OCI-LY3 (cell line): ENCODE measurements around the gene GCNT4.

Experiments used
- H2AFZ ChIP-seq: fragments of 200-600, 300-600 bp; shearing (Covaris generic); 2 replicates; pipeline ENCODE4 v1.6.0; 2014; ENCODE audit warnings: antibody characterized with exemption, low read depth, low read length
- H3K27ac ChIP-seq: fragments of 200-600, 300-600 bp; sonication (generic); 2 replicates; pipeline ENCODE4 v1.5.1; 2014; ENCODE audit warnings: mild to moderate bottlenecking, low read length, moderate library complexity, mixed read lengths
- H3K27me3 ChIP-seq: fragments of 200-600, 300-600 bp; sonication (generic); 2 replicates; pipeline ENCODE4 v1.6.1; 2014; ENCODE audit warnings: low read depth, low read length, mixed read lengths
- H3K36me3 ChIP-seq: fragments of 200-600, 300-600 bp; sonication (generic); replicated peaks from 2 replicates; pipeline ENCODE3; 2014; ENCODE audit warnings: low read depth, low read length, mixed read lengths
- H3K4me1 ChIP-seq: fragments of 300-600, 200-600 bp; sonication (generic); 2 replicates; pipeline ENCODE4 v1.6.1; 2014; ENCODE audit warnings: low read length, mixed read lengths
- H3K4me2 ChIP-seq: fragments of 200-600, 300-600 bp; sonication (generic); 2 replicates; pipeline ENCODE4 v1.6.1; 2014; ENCODE audit warnings: low read length, mixed read lengths
- H3K4me3 ChIP-seq: fragments of 300-600, 200-600 bp; sonication (generic); 2 replicates; pipeline ENCODE4 v1.5.1; 2014; ENCODE audit warnings: antibody characterized with exemption, mild to moderate bottlenecking, low read length, moderate library complexity
- H3K79me2 ChIP-seq: fragments of 300-600, 200-600 bp; shearing (Covaris generic); 2 replicates; pipeline ENCODE4 v1.6.1; 2014; ENCODE audit warnings: mild to moderate bottlenecking, low read length, mixed read lengths
- H3K9ac ChIP-seq: fragments of 300-600, 200-600 bp; shearing (Covaris generic); 2 replicates; pipeline ENCODE4 v1.6.0; 2014; ENCODE audit warnings: mild to moderate bottlenecking, low read length, moderate library complexity
- H3K9me3 ChIP-seq: fragments of 200-600, 300-600 bp; shearing (Covaris generic); 2 replicates; pipeline ENCODE4 v1.6.1; 2014; ENCODE audit warnings: low read length, mixed read lengths; ENCODE audit not compliant: insufficient read depth
- H4K20me1 ChIP-seq: fragments of 200-600, 300-600 bp; sonication (generic); 2 replicates; pipeline ENCODE4 v1.6.1; 2016; ENCODE audit warnings: low read length, mixed read lengths; ENCODE audit not compliant: insufficient read depth
- CTCF ChIP-seq: fragments of 200-600, 300-600 bp; sonication (generic); IDR thresholded peaks from 2 replicates; pipeline ENCODE4 v1.5.1; 2014; ENCODE audit warnings: antibody characterized with exemption, low read length, low read depth
- EZH2phosphoT487 ChIP-seq: fragments of 200-600 bp; shearing (Covaris generic); IDR thresholded peaks from 2 replicates; pipeline ENCODE4 v1.6.1; 2018; ENCODE audit warnings: antibody characterized with exemption, mixed run types, low read depth

Gene GCNT4

GRCh38 chr5:75016896-75017295, 35.5 kb downstream of the GCNT4 start:
- Histone ChIP-seq H4K20me1 (no peaks in the 10 kb centered on the region), H3K9me3 (no peaks in the 10 kb centered on the region), H3K79me2 (no peaks in the 10 kb centered on the region), H3K27me3 (no peaks in the 10 kb centered on the region), H3K9ac (no peak overlapping the region), H3K4me3 (no peak overlapping the region), H3K36me3 (no peaks in the 10 kb centered on the region), H3K4me1 (peaks cover 7% of the 10 kb centered on the region), H3K27ac (no peak overlapping the region), H2AFZ (no peak overlapping the region), H3K4me2 (no peak overlapping the region)
- TF ChIP-seq EZH2phosphoT487 (no peak), CTCF (no peak)

GRCh38 chr5:75012748-75013147, 39.6 kb downstream of the GCNT4 start:
- Histone ChIP-seq H3K4me3 (no peak overlapping the region), H3K27ac (no peak overlapping the region), H3K9ac (no peak overlapping the region), H2AFZ (no peak overlapping the region), H3K9me3 (no peaks in the 10 kb centered on the region), H3K4me2 (no peak overlapping the region), H3K27me3 (no peaks in the 10 kb centered on the region), H3K4me1 (no peaks in the 10 kb centered on the region), H3K36me3 (no peaks in the 10 kb centered on the region), H3K79me2 (no peaks in the 10 kb centered on the region), H4K20me1 (no peaks in the 10 kb centered on the region)
- no peak for TF ChIP-seq EZH2phosphoT487
- no peak for TF ChIP-seq CTCF

- Histone ChIP-seq H3K4me3 (no peak overlapping the region), H3K27me3 (no peaks in the 10 kb centered on the region), H3K79me2 (no peaks in the 10 kb centered on the region), H3K4me1 (no peaks in the 10 kb centered on the region), H2AFZ (no peak overlapping the region), H3K27ac (no peak overlapping the region), H3K9ac (no peak overlapping the region), H3K9me3 (no peaks in the 10 kb centered on the region), H3K36me3 (no peaks in the 10 kb centered on the region), H3K4me2 (no peak overlapping the region), H4K20me1 (no peaks in the 10 kb centered on the region)
- no peak for TF ChIP-seq EZH2phosphoT487
- no peak for TF ChIP-seq CTCF
Measured at GRCh38 chr5:75010838-75011237, 41.5 kb downstream of the GCNT4 start.

- Histone ChIP-seq H3K4me2 (no peak overlapping the region), H3K9ac (no peak overlapping the region), H3K4me1 (no peaks in the 10 kb centered on the region), H3K27me3 (no peaks in the 10 kb centered on the region), H4K20me1 (no peaks in the 10 kb centered on the region), H3K36me3 (no peaks in the 10 kb centered on the region), H3K27ac (no peak overlapping the region), H3K4me3 (no peak overlapping the region), H2AFZ (no peak overlapping the region), H3K9me3 (no peaks in the 10 kb centered on the region), H3K79me2 (no peaks in the 10 kb centered on the region)
- TF ChIP-seq EZH2phosphoT487 = no peak
- no peak for TF ChIP-seq CTCF
Measured at GRCh38 chr5:75009556-75010345, 42.6 kb downstream of the GCNT4 start.
